A549 (cell line): ENCODE measurements around the gene DRC7.

ENCODE experiments used
- HOXA7 ChIP-seq: fragments of 250-450 bp; sonication (Bioruptor Pico); IDR thresholded peaks from 2 replicates; pipeline ENCODE4 v1.5.0; 2020; ENCODE audit warnings: mild to moderate bottlenecking, moderate library complexity
- POLR2A ChIP-seq: IDR thresholded peaks from 2 replicates; pipeline ENCODE4 v1.6.1; 2012; ENCODE audit warnings: mild to moderate bottlenecking, low read length
- RNF2 ChIP-seq: fragments of 200-600 bp; sonication (generic); IDR thresholded peaks from 2 replicates; pipeline ENCODE4 v1.6.1; 2016; ENCODE audit warnings: low read depth, mild to moderate bottlenecking, antibody characterized with exemption, moderate library complexity, borderline replicate concordance
- TF ChIP-seq, protein P1 (sequence below): fragments of >200 bp; sonication (Bioruptor Twin); formaldehyde crosslinking; IDR thresholded peaks from 3 replicates; pipeline ENCODE4 v1.5.1; 2016

DNA sequence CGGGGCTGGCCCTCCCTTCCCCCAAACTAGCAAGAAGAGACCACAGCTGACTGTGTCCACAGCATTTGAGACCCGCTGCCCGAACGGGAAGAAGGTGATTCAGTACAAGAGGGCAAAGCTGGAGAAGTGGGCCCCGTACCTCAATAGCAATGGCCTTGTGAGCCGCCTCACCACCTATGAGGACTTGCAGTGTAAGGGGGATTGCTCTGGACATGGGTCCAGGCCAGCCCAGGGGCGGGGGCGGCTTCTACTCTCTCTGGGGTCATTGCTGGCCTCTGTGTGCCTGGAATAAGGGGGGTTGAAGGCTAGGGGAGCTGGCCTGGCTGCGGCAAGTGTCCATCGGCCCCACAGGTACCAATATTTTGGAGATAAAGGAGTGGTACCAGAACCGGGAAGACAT is 28.0 kb downstream of the DRC7 start:
- TF ChIP-seq HOXA7 (no peak), POLR2A (no peak), RNF2 (no peak)
- TF ChIP-seq, protein P1, sequence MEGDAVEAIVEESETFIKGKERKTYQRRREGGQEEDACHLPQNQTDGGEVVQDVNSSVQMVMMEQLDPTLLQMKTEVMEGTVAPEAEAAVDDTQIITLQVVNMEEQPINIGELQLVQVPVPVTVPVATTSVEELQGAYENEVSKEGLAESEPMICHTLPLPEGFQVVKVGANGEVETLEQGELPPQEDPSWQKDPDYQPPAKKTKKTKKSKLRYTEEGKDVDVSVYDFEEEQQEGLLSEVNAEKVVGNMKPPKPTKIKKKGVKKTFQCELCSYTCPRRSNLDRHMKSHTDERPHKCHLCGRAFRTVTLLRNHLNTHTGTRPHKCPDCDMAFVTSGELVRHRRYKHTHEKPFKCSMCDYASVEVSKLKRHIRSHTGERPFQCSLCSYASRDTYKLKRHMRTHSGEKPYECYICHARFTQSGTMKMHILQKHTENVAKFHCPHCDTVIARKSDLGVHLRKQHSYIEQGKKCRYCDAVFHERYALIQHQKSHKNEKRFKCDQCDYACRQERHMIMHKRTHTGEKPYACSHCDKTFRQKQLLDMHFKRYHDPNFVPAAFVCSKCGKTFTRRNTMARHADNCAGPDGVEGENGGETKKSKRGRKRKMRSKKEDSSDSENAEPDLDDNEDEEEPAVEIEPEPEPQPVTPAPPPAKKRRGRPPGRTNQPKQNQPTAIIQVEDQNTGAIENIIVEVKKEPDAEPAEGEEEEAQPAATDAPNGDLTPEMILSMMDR = no peak
